ENCODE data around the gene RAD52. TPM values are rescaled to one million over a fixed set of nuclear protein-coding genes. Genes with fewer than 3 reads are reported as not detected.

Gene RAD52
- polyA plus RNA-seq, 1 donor from 2014 or later, result 25.5 TPM

GRCh38 chr12:974271-974862, 24.9 kb upstream of the RAD52 start:
- H3K9me3 ChIP-seq (ENCODE audit: low read length), result no peaks in the 10 kb centered on the region
- H3K27me3 ChIP-seq (ENCODE audit: insufficient read depth, low read depth, low read length), result no peaks in the 10 kb centered on the region
- no peak overlapping the region for H3K4me2 ChIP-seq (ENCODE audit: low read length)
- no peaks in the 10 kb centered on the region for H3K79me2 ChIP-seq (replicated peaks; ENCODE audit: insufficient read depth, low read length)
- H4K20me1 ChIP-seq (ENCODE audit: insufficient read depth), result no peaks in the 10 kb centered on the region
- no peaks in the 10 kb centered on the region for H3K9me2 ChIP-seq (ENCODE audit: insufficient read depth, low read length)
- H3K4me3 ChIP-seq (ENCODE audit: low read length), result no peak overlapping the region
- H3F3A ChIP-seq (ENCODE audit: insufficient read depth, low read length, poor library complexity, severe bottlenecking), result no peaks in the 10 kb centered on the region
- no peaks in the 10 kb centered on the region for H3K36me3 ChIP-seq (ENCODE audit: insufficient read depth, low read length)
- no peak overlapping the region for H2AFZ ChIP-seq (ENCODE audit: low read depth, low read length)
- H3K9ac ChIP-seq (ENCODE audit: low read length), result no peak overlapping the region
- H3K27ac ChIP-seq (ENCODE audit: low read length), result no peak overlapping the region
- TF ChIP-seq EP300 (conservative IDR thresholded peaks at IDR 0.05; ENCODE audit: poor library complexity, severe bottlenecking) (no peak), CTCF (IDR thresholded peaks at IDR 0.05; ENCODE audit: poor library complexity, severe bottlenecking) (no peak)

GRCh38 chr12:971991-972390, 22.5 kb upstream of the RAD52 start:
- Histone ChIP-seq H3K9ac (ENCODE audit: low read length) (no peak overlapping the region), H3K27me3 (ENCODE audit: insufficient read depth, low read depth, low read length) (no peaks in the 10 kb centered on the region), H3K27ac (ENCODE audit: low read length) (no peak overlapping the region), H3K9me3 (ENCODE audit: low read length) (no peaks in the 10 kb centered on the region), H3K4me2 (ENCODE audit: low read length) (no peak overlapping the region), H3K36me3 (ENCODE audit: insufficient read depth, low read length) (no peaks in the 10 kb centered on the region), H3F3A (ENCODE audit: insufficient read depth, low read length, poor library complexity, severe bottlenecking) (no peaks in the 10 kb centered on the region), H4K20me1 (ENCODE audit: insufficient read depth) (no peaks in the 10 kb centered on the region), H3K9me2 (ENCODE audit: insufficient read depth, low read length) (no peaks in the 10 kb centered on the region), H3K79me2 (replicated peaks; ENCODE audit: insufficient read depth, low read length) (no peaks in the 10 kb centered on the region), H2AFZ (ENCODE audit: low read depth, low read length) (no peak overlapping the region), H3K4me3 (ENCODE audit: low read length) (no peak overlapping the region)
- TF ChIP-seq EP300 (conservative IDR thresholded peaks at IDR 0.05; ENCODE audit: poor library complexity, severe bottlenecking) (no peak), CTCF (IDR thresholded peaks at IDR 0.05; ENCODE audit: poor library complexity, severe bottlenecking) (no peak), MXI1 (conservative IDR thresholded peaks at IDR 0.05; ENCODE audit: poor library complexity, severe bottlenecking) (no peak), POLR2AphosphoS5 (IDR thresholded peaks at IDR 0.05) (no peak), RAD21 (conservative IDR thresholded peaks at IDR 0.05) (no peak), SMC3 (conservative IDR thresholded peaks at IDR 0.05; ENCODE audit: poor library complexity) (no peak), REST (IDR thresholded peaks at IDR 0.05; ENCODE audit: borderline replicate concordance) (no peak), EZH2 (IDR thresholded peaks at IDR 0.05; ENCODE audit: borderline replicate concordance, insufficient read depth, low read length, poor library complexity, severe bottlenecking) (no peak), TAF1 (IDR thresholded peaks at IDR 0.05; ENCODE audit: low read depth) (no peak)

All from neural cell (in vitro differentiated cells).